ENCODE results near the gene KCNIP1.
"Not testable (repeated sequence)": the region's sequence is repeated elsewhere in the genome, so short reads cannot be mapped to it uniquely, and the experiment has no call there.

Gene KCNIP1

DNA sequence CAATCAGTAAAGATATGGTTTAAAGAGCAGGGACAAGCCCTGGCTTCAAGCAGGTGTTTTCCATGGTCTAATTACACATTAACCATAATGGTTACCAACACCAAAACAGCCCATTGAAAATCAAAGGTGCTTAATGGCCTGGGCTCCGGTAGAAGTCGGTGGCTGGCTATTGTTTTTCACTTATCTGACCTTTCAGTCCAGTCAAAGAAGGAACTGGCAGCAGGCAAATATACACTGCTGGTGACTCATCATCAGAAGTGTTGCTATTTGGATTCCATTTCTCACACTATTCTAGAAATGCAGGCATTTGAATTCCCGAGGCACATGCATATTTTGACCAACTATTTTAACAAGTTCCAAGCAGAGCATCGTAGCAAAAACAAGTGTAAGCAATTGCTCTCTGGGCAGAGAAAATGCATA, 253.4 kb downstream of the KCNIP1 start:
- no peak for DNase-seq

DNA sequence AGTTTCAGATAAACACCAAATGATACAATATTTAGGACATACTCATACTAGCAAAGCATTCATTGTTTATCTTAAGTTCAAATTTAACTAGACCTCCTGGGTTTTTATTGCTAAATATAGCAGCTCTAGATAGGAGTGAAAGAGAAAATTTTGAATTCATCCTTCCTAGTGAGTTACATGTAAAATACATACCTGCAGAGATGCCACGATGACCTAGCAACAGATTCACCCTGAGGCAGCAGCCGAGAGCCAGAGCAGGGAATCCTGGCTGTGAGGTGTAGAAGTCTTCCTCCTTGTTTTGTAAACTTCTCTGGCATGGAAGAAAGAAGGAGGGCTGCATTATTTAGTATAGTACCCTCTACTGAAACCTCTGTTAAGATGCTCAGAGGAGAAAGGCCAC, 253.8 kb downstream of the KCNIP1 start:
- no peak for DNase-seq

GRCh38 chr5:170758481-170758880, 254.7 kb downstream of the KCNIP1 start:
- DNase-seq: no peak

- DNase-seq: peak; percentile 22
Measured at GRCh38 chr5:170760113-170760512, 256.3 kb downstream of the KCNIP1 start.

DNA sequence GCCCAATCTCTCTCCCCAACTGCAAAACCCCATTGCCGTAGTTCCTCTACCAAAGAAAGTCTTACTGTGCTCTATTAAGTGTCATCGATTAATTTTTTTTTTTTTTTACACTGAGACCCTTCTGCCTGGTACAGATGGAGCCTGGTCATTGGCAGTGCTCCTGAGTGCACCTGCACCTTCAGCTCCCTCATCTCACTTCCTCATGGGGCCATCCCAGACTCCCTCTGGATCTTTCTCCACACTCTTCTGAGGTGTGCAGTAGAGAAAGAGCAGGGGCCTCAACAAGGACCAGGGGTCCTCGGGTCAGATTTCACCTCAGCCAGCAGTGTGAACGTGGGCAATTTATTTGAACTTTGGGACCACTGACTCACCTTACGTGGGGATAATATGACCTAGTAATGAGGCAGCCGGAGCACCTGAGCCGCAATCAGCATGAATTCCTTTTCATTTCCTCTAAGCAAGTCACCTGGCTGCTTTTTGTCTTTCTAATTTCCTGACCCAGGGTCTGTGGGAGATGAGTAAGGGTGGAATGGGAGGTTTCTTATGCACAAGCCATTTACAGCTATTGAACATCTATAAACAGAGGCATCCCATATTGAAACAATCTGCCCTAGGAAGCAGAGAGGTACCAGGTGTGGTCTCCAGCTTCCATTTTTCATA, 257.4 kb downstream of the KCNIP1 start:
- no peak for DNase-seq

GRCh38 chr5:170761708-170762066, 257.9 kb downstream of the KCNIP1 start:
- no peak for DNase-seq

DNA sequence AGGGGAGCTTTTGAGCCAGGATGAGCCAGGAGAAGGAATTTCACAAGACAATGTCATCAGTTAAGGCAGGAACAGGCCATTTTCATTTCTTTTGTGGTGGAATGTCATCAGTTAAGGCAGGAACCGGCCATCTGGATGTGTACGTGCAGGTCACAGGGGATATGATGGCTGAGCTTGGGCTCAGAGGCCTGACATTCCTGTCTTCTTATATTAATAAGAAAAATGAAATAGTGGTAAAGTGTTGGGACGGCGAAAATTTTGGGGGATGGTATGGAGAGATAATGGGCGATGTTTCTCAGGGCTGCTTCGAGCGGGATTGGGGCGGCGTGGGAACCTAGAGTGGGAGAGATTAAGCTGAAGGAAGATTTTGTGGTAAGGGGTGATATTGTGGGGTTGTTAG, 258.5 kb downstream of the KCNIP1 start:
- DNase-seq: not testable (repeated sequence)

- DNase-seq: not testable (repeated sequence)
Measured at GRCh38 chr5:170765868-170766267, 262.0 kb downstream of the KCNIP1 start.

GRCh38 chr5:170769246-170769645, 265.4 kb downstream of the KCNIP1 start:
- no peak for DNase-seq

DNA sequence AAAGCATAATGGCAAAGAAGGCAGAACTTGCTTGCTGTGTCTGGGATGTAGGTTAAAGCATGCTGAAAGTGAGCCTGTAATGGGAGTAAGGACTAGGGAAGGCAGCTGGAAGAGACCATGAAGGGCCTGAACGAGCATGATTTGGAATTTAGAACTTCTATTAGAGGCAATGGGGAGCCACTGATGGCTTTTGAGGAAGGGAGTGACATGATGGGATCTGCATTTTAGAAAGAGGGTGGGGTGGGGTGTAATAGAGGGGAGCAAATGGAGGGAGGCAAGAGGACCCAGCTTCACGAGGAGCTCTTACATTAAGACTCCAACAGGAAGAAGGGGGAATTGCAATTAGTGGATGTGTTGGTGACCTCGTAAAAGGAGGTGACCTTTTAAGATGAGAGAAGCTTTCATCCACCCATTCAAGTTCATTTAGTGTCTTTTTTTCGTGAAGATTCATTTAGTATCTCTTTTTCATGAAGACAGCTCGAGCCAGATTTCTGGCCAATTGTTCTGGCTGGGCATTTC, 266.1 kb downstream of the KCNIP1 start:
- no peak for DNase-seq

DNA sequence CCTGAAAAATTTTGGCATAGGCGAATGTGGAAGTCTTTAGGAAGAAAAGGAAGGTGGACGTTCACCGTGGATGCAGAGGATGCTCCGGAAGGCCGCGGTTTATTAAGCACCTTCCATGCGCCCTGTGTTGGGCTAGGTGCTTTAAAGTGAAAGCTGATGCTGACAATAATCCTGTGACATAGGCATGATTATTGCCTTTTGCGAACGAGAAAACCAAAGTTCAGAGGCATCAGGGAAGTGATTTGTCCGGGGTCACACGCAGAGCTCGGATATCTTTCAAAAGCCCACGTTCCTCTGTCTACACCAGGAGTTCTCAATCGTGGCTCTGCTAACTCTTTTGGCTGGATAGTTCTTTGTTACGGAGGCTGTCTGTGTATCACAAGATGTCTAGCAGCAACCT, 267.7 kb downstream of the KCNIP1 start:
- no peak for DNase-seq

DNA sequence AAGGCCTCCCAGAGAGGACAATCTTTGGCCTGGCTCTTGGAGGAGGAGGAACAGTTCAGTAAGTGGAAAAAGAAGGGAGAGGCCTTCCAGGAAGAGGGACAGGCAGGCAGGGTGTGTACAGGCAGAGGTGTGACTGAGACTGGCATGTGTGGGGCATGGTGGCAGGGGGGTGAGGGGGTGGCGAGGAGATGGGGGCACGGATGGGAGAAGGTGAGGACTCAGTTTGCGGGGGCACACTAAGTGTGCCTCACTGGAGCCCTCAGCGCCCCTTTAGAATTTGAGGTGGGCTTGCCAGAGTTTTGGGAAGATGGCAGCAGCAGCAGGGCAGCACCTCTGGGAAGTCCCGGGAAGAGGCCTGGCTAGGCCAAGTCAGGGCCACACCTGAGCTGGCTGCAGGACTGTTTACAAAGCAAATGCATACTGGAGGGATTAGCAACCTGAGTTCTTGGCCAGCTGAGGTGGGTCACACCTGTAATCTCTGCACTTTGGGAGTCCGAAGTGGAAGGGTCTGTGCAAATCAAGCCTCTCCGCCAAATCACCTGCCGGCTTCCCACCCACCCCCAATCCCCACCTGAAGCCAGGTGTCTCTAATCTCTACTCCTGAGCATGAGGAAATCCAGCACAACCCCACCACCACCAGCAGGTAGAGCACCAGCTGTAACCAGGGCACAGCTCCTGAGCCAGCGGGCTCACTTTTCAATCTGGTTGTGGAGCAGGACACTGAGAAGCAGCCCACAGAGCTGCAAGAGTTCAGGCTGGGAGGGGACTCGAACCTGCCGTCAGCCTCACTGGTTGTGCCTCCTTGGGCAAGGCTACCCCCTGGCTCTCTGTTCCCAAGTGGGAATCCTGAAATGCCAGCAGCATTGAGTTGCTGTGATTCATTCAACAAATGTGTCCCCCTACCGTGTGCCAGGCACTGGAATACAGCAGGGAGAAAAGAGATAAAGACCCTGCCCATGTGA, 269.5 kb downstream of the KCNIP1 start:
- DNase-seq: no peak

DNA sequence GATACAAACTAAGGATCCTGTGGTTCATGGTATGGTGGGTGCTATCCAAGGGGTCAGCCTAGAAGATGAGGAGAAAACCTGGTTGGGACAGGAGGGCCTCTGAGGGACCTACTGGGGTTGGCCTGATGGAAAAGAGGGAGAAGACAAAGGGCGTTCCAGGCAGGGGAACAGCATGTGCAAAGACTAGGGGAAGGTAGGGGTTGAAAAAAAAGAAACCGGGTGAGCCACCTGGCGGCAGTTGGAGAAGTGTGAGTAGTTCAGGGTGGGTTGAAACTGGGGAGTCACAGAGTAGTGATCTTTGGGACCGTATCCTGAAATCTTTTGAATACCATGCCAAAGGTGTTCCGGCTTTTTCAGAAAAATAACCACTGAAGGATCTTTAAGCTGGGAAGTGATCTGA, 271.0 kb downstream of the KCNIP1 start:
- DNase-seq: no peak

DNA sequence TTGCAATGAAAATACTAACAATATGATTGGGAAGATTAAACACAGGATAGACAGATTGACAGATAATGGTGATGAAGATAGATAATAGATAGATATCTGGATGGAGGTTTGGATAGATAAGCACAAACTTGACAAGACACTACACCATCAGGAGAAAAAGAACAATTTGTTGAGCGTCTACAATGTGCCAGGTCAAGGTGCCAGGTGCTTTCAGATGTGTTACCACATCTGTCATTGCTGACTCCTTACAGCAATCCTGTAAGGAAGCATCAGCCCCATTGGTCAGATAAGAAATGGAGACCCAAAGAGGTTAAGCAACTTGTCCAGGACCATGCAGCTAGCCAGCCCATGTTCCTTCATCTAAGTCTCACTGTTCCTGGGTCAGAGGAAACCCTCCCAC, 278.1 kb downstream of the KCNIP1 start:
- DNase-seq: no peak

GRCh38 chr5:170782438-170782837, 278.6 kb downstream of the KCNIP1 start:
- DNase-seq: peak; percentile 84

- no peak for DNase-seq
Measured at GRCh38 chr5:170783498-170784247, 279.9 kb downstream of the KCNIP1 start, which contains the start of gene GABRP. TSS of gene GABRP (plus strand) at chr5:170783725. CDS start at chr5:170788616, 4,891 bp downstream.

GRCh38 chr5:170785416-170785815, 281.6 kb downstream of the KCNIP1 start:
- DNase-seq: no peak
